Naive B cell (primary cell): ENCODE measurements around the gene RNF31. TPM values are rescaled to one million over a fixed set of nuclear protein-coding genes. Genes with fewer than 3 reads are reported as not detected.

Source experiments
- ATAC-seq, 2 donors: fragments of 150-1000 bp; cut with Tn5 transposase; 2 replicates each; pipeline ENCODE4 v1.10.0; 2021; ENCODE audit warnings: low read depth in 2 of 2, mild to moderate bottlenecking in 2 of 2, moderate library complexity in 2 of 2
- DNase-seq: peaks from one replicate; pipeline ENCODE4 v3.0.0; 2022
- H3K27ac Mint-ChIP-seq, 6 donors: one replicate each; pipeline ENCODE4 v1.8.0; 2020 to 2022; ENCODE audit warnings: mild to moderate bottlenecking in 6 of 6, mixed read lengths in 6 of 6, moderate library complexity in 5 of 6, inconsistent platforms in 2 of 6
- H3K27me3 Mint-ChIP-seq, 3 donors: one replicate each; pipeline ENCODE4 v1.8.0; 2021 to 2022; ENCODE audit warnings: mixed read lengths in 3 of 3, mild to moderate bottlenecking in 1 of 3
- H3K36me3 Mint-ChIP-seq, 2 donors: one replicate each; pipeline ENCODE4 v1.8.0; 2020 to 2022; ENCODE audit warnings: mixed read lengths in 2 of 2, inconsistent platforms in 1 of 2, mild to moderate bottlenecking in 1 of 2
- H3K4me1 Mint-ChIP-seq, 3 donors: one replicate each; pipeline ENCODE4 v1.8.0; 2020 to 2022; ENCODE audit warnings: mixed read lengths in 3 of 3, inconsistent platforms in 1 of 3, mild to moderate bottlenecking in 1 of 3, moderate library complexity in 1 of 3
- H3K4me3 Mint-ChIP-seq, 8 donors: one replicate each; pipeline ENCODE4 v1.8.0; 2020 to 2022; ENCODE audit warnings: mild to moderate bottlenecking in 8 of 8, mixed read lengths in 8 of 8, moderate library complexity in 8 of 8, inconsistent platforms in 2 of 8
- H3K9me3 Mint-ChIP-seq, 7 donors: one replicate each; pipeline ENCODE4 v1.8.0; 2020 to 2022; ENCODE audit warnings: mixed read lengths in 7 of 7, mild to moderate bottlenecking in 5 of 7, inconsistent platforms in 2 of 7, moderate library complexity in 1 of 7
- polyA plus RNA-seq, 6 donors: library from polyadenylated mRNA; unstranded; fragments of 300-500 nt; fragmentation: Illumina TruSeq; gene quantifications; one replicate each; pipeline ENCODE4 v1.2.3, GENCODE V29; 2021; ENCODE audit warnings: low read depth in 6 of 6

Gene RNF31
- polyA plus RNA-seq, 6 donors from 2014 or later, result 21.0 to 47.2 (median 32.1) TPM

DNA sequence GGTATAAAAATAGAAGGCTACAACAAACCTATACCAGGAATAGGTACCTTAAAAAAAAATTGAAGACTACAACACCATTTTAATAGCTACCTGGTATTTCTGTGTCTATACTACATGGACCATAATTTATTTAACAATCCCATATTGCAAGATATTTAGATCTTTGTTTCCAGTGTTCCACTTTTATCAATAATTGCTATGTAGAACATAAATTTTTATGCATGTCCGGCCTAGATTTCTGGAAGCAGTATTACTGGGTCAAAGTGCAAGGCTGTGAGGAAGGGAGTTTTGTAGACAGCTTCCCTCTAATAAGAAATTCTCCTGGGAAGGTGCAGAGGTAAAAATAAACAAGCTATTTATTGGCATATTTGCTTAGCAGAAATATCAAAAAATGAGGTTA lies 36.8 kb upstream of the RNF31 start:
- ATAC-seq (no peak), DNase-seq (no peak)
- Mint-ChIP-seq H3K27ac (no peak overlapping the region), H3K9me3 (no peaks in the 10 kb centered on the region), H3K4me1 (peaks cover 13 to 24% (median 17%) of the 10 kb centered on the region in 3 donors), H3K4me3 (peak overlapping the region in 1 of 8 donors; percentile 46), H3K36me3 (no peaks in the 10 kb centered on the region), H3K27me3 (no peaks in the 10 kb centered on the region)

DNA sequence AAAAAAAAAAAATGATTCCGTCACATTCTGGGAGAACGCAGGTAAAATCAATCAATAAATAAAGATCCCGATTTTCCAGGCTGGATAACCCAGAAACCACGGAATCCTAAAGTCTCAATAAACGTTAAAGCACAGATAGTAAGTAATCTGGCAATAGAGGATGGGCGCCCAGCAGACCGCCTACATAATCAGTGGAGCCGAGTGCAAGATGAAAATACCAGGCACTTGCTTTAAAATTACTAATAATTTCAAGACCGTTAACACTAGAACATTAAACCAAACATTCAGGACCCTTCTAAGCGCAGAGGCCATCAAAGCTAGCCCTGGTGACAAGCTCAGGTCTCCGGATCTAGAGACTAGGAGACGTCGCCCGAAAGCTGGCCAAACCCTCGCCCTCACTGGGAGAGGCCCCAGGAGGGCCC lies 33.9 kb upstream of the RNF31 start:
- DNase-seq (no peak), ATAC-seq (no peak)
- H3K36me3 Mint-ChIP-seq, result peaks cover 3 to 6% of the 10 kb centered on the region in 2 donors
- no peaks in the 10 kb centered on the region for H3K9me3 Mint-ChIP-seq
- peaks cover 27 to 40% (median 39%) of the 10 kb centered on the region in 3 donors for H3K4me1 Mint-ChIP-seq
- H3K27ac Mint-ChIP-seq, result peak overlapping the region; percentile 99 to 100 (median 100)
- H3K27me3 Mint-ChIP-seq, result no peaks in the 10 kb centered on the region
- H3K4me3 Mint-ChIP-seq, result peak overlapping the region; percentile 97 to 99 (median 98)

DNA sequence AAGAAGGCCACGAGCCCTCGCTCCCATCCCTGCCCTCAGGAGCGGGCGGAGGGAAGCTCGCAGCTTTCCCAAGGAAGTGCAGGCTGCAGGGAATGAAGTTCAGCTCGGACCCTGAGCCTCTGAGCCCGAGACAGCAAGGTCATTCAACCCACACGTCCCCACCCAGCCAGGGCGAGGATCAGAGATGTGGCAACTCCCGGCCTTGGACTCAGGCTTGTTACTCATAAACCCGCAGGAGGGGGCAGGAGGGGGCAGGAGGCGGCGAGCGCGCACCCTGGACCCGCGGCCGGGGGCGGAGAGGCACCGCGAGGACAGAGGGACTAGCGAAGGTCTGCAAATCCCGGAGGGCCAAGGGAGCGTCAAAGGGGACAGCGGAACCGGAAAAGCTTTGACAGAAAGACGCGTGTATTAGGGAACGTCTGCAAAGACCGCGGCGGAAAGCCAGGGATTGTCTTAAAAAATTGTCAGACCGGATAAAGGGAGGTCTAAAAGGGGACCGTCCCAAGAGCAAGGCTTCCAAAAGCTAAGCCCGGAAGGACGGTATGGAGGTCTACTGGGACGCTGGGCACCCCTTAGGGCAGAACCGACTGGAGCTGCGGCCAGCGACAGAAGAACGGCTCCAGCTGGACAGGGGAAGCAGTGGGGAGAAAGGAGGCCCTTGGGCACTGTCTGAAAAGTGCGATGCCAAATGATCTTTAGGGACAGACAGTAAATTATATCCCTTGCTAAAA lies 33.3 kb upstream of the RNF31 start:
- H3K9me3 Mint-ChIP-seq, result no peaks in the 10 kb centered on the region
- H3K4me3 Mint-ChIP-seq, result peak overlapping the region; percentile 97 to 99 (median 98)
- no peaks in the 10 kb centered on the region for H3K27me3 Mint-ChIP-seq
- peak overlapping the region; percentile 99 to 100 (median 100) for H3K27ac Mint-ChIP-seq
- ATAC-seq (peak; percentile 12 to 14), DNase-seq (no peak)
- H3K4me1 Mint-ChIP-seq, result peaks cover 25 to 38% (median 33%) of the 10 kb centered on the region in 3 donors
- peaks cover 9 to 10% of the 10 kb centered on the region in 2 donors for H3K36me3 Mint-ChIP-seq

DNA sequence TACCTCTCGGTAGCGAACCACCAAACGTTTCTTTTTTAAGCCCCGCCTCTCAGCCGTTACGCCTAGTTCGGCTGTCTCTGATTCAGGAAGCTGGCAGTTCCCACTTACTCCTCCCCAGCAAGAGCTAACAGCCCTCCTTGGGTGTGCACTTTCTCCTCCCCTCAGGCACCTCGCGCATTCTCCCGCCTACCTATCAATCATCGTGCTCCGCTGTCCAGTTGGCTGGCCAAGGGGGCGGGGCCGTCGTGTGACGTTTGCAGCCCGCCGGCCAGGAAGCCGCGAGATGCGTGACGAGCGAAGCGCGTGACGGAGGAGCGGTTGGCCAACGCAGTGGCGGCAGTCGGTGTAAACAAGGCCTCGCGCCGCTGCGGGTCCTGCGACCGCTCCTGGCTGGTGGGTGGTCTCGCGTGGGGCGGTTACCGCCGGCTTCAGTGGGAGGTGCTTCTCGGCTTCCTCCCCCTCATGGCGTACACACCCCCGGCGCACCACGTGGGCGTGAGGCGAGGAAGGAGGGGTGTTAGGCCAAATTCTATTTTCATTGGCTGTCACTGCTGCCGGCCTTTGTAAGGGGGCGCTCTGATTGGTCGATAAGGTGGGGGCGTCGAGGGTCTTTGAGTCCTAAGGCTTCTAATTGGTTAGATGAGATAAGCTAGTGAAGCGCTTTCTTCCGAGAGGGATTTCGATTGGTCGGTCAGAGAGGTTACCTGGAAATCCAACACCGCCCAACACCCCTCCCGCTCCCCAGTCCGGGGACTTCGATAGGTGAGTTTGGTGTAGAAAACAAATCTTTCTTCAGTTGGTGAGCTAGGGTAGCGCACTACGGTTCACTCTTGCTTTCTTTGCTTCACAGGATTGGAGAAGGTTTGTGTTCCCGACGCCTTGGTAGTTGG lies 32.5 kb upstream of the RNF31 start, which contains the start of the genes DCAF11 and NRL:
Gene DCAF11, plus strand, starts transcription at position 246 of the 890 bp plus-strand sequence. CDS start 818 bp downstream, outside the sequence.
Gene NRL, minus strand, starts transcription at position 418 of the 890 bp plus-strand sequence. CDS start 32,101 bp downstream, outside the sequence.
- no peaks in the 10 kb centered on the region for H3K9me3 Mint-ChIP-seq
- ATAC-seq (peak; percentile 81 to 82), DNase-seq (peak; percentile 100)
- no peaks in the 10 kb centered on the region for H3K27me3 Mint-ChIP-seq
- H3K4me1 Mint-ChIP-seq, result peaks cover 25 to 33% (median 31%) of the 10 kb centered on the region in 3 donors
- H3K36me3 Mint-ChIP-seq, result peaks cover 11 to 17% of the 10 kb centered on the region in 2 donors
- H3K27ac Mint-ChIP-seq, result peak within 1 kb of the TSS; percentile 99 to 100 (median 100)
- peak within 1 kb of the TSS; percentile 97 to 99 (median 98) for H3K4me3 Mint-ChIP-seq

DNA sequence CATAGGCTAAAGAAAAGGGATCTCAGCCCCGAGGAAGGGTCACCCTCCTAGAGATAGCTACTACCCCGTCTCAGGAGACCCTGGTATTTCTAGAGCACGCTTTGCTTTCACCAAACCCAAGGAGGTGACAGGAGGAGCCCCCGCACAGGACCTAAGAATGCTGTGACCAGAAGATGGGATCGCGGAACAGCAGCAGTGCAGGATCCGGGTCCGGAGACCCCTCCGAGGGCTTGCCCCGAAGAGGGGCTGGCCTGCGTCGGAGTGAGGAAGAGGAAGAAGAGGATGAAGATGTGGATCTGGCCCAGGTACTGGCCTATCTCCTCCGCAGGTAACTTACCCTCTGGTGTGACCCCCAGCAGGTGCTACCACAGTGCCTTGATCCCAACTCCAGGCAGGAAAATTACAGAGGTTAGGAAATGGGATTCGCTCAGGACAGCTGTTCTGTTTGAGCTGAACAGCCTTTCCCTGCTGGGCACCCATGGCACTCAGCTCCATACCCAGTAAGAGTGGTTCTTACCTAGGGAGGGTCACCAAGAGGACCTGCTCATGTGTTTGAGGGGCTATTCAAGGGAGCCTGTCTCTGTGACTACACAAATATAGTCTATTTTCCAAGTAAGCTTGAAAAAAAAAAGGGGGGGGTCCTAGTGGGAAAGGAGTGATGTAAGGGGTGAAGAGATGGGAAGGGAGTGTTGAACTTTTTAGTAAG lies 31.7 kb upstream of the RNF31 start:
- H3K27me3 Mint-ChIP-seq, result no peaks in the 10 kb centered on the region
- DNase-seq (no peak), ATAC-seq (no peak)
- H3K36me3 Mint-ChIP-seq, result peaks cover 11 to 17% of the 10 kb centered on the region in 2 donors
- H3K27ac Mint-ChIP-seq, result peak overlapping the region; percentile 99 to 100 (median 100)
- peaks cover 25 to 33% (median 31%) of the 10 kb centered on the region in 3 donors for H3K4me1 Mint-ChIP-seq
- peak overlapping the region; percentile 97 to 99 (median 98) for H3K4me3 Mint-ChIP-seq
- H3K9me3 Mint-ChIP-seq, result no peaks in the 10 kb centered on the region

DNA sequence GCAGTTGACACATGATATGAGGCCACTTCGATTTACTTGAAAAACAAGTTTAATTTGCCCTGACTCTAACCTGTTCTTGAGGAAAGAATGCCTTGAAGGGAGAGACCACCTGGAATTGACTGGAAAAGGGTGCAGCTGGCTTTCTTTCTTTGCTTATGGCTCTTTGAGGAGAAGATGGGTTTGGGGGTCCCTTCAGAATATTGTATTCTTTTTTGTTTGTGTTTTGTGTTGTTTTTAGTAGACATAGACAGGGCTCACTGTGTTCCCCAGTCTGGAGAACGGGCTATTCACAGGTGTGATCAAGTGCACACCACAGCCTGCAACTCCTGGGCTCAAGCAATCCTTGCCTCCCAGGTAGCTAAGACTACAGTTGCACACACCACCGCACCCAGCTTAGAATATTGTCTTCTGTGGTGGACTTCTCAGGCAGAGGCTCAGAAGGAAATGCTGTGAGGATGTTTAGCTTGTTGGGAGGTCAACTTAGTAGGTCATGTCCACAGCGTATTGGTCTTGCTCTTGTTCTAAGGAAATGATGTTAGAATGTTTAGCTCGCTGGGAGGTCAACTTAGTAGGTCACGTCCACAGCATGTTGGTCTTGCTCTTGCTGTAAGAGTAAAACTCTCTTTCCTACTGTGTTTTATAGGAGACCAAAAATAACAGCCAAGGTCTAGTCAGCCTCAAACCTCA lies 31.0 kb upstream of the RNF31 start:
- peak overlapping the region in 5 of 6 donors; percentile 3 to 88 (median 47) for H3K27ac Mint-ChIP-seq
- H3K9me3 Mint-ChIP-seq, result no peaks in the 10 kb centered on the region
- peaks cover 25 to 33% (median 31%) of the 10 kb centered on the region in 3 donors for H3K4me1 Mint-ChIP-seq
- peak overlapping the region; percentile 97 to 99 (median 98) for H3K4me3 Mint-ChIP-seq
- H3K27me3 Mint-ChIP-seq, result no peaks in the 10 kb centered on the region
- no peak for DNase-seq
- ATAC-seq, result no peak
- peaks cover 11 to 17% of the 10 kb centered on the region in 2 donors for H3K36me3 Mint-ChIP-seq

DNA sequence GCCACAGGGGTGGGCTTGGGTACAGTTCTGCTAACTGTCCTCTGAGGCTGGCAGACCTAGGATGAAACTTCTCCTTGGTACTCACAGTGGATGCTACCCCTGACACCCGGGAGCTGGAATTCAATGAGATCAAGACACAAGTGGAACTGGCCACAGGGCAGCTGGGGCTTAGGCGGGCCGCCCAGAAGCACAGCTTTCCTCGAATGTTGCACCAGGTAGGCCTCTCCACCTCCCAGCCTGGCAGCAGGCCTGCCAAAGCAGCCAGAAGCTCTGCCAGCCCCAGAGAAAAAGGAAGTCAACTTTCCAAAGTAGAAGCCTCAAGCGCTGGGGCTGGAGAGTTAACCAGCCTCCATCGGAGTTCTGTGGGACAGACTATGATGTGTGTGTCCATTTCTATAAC lies 30.1 kb upstream of the RNF31 start:
- no peaks in the 10 kb centered on the region for H3K9me3 Mint-ChIP-seq
- H3K27me3 Mint-ChIP-seq, result no peaks in the 10 kb centered on the region
- H3K4me1 Mint-ChIP-seq, result peaks cover 25 to 35% (median 31%) of the 10 kb centered on the region in 3 donors

DNA sequence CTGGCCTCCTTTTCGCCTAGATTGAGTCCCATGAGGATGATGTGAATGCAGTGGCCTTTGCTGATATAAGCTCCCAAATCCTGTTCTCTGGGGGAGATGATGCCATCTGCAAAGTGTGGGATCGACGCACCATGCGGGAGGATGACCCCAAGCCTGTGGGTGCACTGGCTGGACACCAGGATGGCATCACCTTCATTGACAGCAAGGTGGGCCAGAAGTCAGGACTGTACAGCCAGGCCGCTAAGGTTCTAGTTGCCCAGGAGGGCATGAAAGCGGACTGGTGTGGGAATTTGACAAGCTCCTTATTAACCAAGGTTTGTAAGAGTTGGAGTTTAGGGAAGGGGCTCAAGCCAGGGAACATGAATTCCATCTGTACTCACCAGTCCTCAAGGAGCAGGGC lies 27.6 kb upstream of the RNF31 start:
- Mint-ChIP-seq H3K9me3 (no peaks in the 10 kb centered on the region), H3K36me3 (peaks cover 17 to 21% of the 10 kb centered on the region in 2 donors), H3K4me1 (peaks cover 44 to 56% (median 52%) of the 10 kb centered on the region in 3 donors), H3K27me3 (no peaks in the 10 kb centered on the region), H3K27ac (peak overlapping the region in 1 of 6 donors; percentile 89), H3K4me3 (no peak overlapping the region)
- no peak for DNase-seq
- ATAC-seq, result no peak

More for the DNA sequence above, 30.1 kb upstream of the RNF31 start:
- H3K27ac Mint-ChIP-seq, result peak overlapping the region in 3 of 6 donors; percentile 18 to 88 (median 34)
- ATAC-seq (no peak), DNase-seq (no peak)
- peak overlapping the region in 1 of 8 donors; percentile 97 for H3K4me3 Mint-ChIP-seq
- peaks cover 11 to 17% of the 10 kb centered on the region in 2 donors for H3K36me3 Mint-ChIP-seq

DNA sequence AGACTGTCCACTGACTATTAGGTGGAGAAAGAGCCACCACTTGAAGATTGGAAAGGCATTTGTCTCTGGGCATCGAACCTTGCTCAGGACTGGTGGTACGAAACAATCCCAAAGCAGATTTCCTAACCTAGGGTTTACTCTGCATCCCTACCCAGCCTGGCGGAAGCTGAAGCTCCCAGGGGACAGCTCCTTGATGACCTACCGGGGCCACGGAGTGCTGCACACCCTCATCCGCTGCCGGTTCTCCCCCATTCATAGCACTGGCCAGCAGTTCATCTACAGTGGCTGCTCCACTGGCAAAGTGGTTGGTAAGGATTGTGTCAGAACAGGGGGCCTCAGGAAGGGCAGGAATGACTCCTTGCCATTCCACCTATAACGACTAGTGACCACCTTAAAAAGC lies 26.1 kb upstream of the RNF31 start:
- Mint-ChIP-seq H3K4me1 (peaks cover 32 to 48% (median 37%) of the 10 kb centered on the region in 3 donors), H3K27me3 (no peaks in the 10 kb centered on the region), H3K36me3 (peaks cover 17 to 21% of the 10 kb centered on the region in 2 donors), H3K4me3 (no peak overlapping the region), H3K27ac (peak overlapping the region in 3 of 6 donors; percentile 5 to 42 (median 9)), H3K9me3 (no peaks in the 10 kb centered on the region)
- DNase-seq (no peak), ATAC-seq (no peak)

DNA sequence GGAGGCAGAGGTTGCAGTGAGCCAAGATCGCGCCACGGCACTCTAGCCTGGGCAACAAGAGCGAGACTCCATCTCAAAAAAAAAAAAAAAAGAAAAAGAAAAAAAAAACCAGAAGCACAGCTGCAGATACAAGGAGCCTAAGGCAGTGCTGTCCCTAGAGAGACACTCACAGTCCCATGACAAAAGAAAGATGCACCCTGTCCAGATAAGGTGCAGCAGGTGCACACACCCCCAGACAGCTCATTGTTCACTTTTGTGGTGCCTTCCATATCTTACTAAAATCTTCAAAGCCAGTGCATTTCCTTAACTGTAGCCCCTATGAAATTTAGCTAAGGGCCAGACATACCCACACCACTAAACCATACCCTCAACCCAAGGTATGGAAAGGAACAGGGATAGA lies 24.9 kb upstream of the RNF31 start:
- ATAC-seq, result no peak
- Mint-ChIP-seq H3K9me3 (no peaks in the 10 kb centered on the region), H3K4me3 (peak overlapping the region in 2 of 8 donors; percentile 1 to 52), H3K4me1 (peaks cover 26 to 42% (median 26%) of the 10 kb centered on the region in 3 donors), H3K36me3 (peaks cover 17% of the 10 kb centered on the region in 2 donors), H3K27me3 (no peaks in the 10 kb centered on the region), H3K27ac (peak overlapping the region in 4 of 6 donors; percentile 66 to 93 (median 88))
- no peak for DNase-seq

DNA sequence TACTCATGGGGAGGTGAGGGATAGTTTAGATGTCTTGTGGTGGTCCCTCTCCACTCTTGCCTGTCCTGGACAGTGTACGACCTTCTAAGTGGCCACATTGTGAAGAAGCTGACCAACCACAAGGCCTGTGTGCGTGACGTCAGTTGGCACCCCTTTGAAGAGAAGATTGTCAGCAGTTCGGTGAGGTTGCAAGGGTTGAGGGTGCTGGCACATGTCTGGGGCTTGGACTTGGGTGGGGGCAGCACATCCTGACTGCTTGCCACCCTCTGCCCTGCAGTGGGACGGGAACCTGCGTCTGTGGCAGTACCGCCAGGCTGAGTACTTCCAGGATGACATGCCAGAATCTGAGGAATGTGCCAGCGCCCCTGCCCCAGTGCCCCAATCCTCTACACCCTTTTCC lies 24.4 kb upstream of the RNF31 start:
- DNase-seq (no peak), ATAC-seq (no peak)
- H3K27ac Mint-ChIP-seq, result peak overlapping the region; percentile 37 to 97 (median 88)
- H3K9me3 Mint-ChIP-seq, result no peaks in the 10 kb centered on the region
- H3K4me3 Mint-ChIP-seq, result peak overlapping the region in 1 of 8 donors; percentile 37
- H3K36me3 Mint-ChIP-seq, result peaks cover 17% of the 10 kb centered on the region in 2 donors
- H3K4me1 Mint-ChIP-seq, result peaks cover 27 to 47% (median 30%) of the 10 kb centered on the region in 3 donors
- no peaks in the 10 kb centered on the region for H3K27me3 Mint-ChIP-seq
